ENCODE measurements around the gene PLEKHG7.
"Not testable (repeated sequence)": the region's sequence is repeated elsewhere in the genome, so short reads cannot be mapped to it uniquely, and the experiment has no call there.

PLEKHG7 gene

DNA sequence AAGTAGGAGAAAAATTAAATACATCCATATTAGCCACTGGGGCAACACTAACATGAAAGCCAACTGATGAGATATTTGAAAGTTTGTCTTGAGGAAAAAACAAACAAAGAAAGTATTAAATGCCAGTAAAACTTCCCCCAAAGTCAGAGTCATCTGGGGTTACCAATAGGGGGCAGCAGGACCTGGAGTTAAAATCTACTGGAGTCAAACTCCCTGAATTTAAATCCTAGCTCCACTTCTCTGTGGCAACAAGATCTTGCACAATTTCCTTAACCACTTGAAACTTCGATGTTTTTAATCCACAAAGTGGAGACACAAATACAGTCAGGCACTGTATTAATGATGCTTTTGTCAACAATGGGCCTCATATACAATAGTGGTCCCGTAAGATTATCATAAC is 14.4 kb downstream of the PLEKHG7 start:
- DNase-seq: no peak

DNA sequence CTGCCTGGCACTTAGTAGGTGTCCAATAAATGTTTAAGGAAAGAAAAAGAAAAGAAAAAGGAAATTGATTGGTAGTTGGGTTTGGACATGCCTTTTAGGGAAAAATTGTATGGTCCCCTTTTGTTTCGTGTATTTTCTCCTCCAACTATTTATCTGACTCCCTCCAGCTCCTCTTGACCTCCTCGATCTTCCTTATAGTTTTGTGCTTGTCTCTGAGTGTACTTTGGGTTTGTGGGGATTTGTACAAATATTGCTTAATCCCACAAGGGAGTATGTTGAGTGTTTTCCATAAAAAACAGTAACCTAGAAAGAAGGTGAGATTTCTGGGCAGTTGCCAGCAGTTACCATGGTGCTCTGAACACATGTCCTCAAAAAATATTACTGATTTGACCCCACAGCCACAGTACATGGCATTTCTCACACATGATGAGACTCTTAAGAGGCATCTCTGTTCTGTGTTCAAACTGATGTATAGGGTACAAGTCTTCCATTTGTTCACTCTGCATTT is 15.7 kb downstream of the PLEKHG7 start:
- DNase-seq: no peak

DNA sequence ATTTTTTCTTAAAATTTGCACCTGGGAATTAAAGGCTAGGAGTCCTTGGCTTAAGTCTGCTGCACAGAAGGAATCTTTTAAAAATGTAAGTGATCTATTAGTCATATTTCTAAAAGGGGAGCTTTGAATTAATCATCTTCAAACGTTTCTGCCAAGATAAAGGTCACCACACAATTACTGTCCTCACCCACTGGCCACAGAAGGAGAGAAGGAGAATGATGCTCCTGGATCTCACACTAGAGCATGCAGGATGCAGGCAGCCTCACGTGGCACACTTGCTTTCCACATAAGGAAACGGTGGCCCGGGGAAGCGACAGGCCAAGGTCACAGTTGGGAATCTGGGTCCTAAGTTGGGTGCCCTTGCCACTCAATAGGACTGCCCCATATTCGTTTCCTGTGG is 16.9 kb downstream of the PLEKHG7 start:
- no peak for DNase-seq

DNA sequence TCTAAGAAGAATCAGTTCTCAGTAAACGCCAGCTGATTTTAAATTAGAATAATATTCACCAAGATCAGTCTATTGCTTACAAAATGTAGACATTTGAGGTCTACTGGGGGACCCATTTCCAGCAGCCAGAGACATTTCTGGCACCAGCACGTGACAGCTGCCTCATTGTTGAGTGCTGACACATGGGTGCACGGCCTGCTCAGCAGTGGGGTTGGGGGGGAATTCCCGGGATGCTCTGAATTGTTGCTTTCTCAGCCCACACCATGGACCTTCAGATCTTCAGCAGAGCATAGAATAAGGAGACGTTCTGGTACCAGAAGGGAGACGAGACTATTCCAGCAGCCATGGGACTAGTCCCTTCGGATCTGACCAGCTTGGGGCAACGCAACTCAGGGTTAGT is 18.3 kb downstream of the PLEKHG7 start:
- no peak for DNase-seq

DNA sequence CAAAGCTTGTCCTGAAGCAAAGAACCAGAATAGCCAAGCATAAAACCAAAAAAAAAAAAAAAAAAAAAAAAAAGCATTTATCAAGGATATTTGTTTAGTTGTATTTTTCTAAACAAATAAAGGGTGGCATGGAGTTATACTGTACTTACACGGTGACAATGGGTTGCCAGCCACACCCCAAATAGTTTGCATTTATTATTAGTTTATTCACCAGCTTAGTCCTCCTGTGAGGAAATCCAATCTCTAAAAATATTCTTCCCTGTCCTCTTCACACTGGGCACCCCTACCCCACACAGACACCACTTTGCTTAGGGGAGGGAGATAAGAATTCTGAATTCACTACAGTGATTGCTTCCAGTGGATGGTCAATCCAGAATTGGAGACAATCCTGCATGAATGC is 18.9 kb downstream of the PLEKHG7 start:
- DNase-seq: no peak

DNA sequence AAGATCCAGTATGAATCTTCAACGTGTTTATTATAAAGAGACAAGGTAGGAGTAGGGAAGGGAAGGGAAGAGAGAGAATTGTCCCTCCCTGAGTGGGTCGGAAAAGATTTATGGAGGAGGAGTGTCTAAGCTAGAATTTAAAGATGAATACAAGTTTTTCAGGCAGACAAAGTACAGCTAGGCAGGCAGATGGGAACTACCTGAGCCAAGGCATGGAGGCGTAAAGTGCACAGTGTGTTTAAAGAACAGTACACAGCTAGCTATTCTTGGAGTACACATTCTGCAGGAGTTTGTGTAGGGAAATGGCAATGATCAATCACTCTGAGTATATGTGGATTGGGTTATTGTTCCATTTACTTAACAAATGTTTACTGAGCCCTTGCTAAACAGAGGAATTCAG is 20.1 kb downstream of the PLEKHG7 start:
- no peak for DNase-seq

DNA sequence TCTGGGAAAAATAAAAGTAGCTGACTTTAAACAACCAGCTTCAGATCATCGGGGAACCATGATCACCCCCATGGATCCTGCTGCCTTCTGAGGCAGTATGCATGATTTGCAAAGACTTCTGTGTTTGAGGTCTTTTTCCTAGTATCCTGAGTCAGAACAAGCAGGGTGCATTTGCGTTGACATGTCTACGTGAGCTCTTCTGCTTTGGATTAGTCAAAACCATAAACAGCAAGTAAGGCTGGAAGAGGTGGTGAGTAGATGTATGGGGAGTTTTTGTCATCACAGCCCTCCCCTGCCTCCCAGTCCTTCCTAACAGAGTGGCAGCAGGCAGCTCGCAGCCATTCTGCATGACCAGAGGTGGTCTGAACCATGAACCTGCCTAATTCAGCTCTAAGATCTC is 24.1 kb downstream of the PLEKHG7 start:
- DNase-seq: no peak

DNA sequence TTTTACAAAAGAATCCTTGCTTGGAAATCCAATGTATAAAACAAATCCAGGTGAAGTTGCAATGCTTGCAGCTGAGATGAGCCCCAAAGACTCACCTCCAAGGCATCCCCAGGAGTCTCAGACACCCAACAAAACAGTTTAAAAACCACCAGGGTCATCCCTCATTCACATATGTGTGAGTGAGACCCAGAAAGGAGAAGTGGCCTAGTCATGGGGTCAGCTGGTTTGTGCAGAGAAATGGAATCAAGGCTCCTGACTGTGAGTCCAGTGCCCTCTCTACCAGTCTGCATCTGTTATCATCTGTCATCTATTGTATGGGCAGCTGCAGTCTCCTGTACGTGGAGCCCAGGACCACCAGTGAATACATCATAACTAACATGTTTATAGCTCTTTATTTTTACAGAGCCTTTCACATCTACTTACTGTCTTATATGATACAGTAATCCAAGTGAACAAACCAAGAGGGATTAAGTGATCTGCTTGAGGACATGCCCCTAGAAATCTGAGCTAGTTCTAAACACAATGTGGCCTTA is 27.1 kb downstream of the PLEKHG7 start:
- DNase-seq: no peak

DNA sequence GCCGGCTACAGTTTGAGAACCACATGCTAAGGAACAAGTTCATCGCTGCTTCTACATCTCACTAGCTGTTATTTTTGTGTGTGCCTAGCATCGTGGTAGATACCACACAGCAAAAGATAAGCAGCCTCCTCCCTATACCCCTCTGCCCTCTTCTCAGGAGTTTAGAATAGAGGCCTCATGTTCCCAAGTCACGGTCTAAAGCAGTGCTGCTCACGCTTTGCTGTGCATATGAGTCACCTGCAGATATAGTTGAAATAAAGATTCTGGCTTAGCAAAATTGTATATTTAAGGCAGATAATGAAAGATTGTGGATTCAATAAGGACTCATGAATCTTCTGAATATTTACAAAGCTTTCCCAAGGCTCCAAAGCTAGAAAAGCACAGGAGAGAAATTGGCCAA is 28.0 kb downstream of the PLEKHG7 start:
- no peak for DNase-seq

DNA sequence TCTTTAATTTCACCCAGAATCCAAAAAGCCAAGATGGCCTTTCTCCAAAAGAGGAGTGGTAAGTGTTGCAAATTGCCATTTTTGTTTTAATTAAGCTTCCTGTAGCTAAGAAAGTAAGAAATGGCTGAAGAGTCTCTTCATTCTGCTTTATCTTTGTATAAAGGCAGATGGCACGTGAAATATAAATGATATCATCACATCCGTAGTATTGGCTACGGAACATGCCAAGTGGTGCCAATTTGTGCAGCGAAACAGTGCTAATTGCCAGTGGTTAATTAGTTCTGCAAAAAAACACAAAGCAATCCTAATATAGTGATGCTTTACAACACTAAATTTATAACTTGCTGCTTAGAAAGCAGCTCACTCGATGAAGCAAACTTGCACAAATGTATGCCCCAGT is 29.4 kb downstream of the PLEKHG7 start:
- no peak for DNase-seq

DNA sequence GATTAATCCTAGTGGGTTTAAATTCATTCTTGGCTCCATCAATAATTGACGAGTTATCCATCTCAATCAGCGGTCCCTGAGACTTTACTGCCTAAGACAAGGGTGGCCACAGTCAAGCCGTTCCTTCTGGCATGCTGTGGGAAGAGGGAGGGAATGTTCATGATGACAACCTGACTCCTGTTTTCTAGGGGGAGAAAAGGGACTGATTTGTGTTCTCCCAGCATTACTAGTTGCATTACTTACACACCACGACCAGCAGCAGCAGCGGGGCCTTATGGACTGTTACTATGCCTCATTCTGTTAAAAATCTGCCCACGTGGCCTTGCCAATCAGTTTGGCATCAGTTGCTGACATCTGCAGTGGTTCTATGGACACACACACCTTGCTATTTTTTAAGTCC is 29.9 kb downstream of the PLEKHG7 start:
- no peak for DNase-seq

DNA sequence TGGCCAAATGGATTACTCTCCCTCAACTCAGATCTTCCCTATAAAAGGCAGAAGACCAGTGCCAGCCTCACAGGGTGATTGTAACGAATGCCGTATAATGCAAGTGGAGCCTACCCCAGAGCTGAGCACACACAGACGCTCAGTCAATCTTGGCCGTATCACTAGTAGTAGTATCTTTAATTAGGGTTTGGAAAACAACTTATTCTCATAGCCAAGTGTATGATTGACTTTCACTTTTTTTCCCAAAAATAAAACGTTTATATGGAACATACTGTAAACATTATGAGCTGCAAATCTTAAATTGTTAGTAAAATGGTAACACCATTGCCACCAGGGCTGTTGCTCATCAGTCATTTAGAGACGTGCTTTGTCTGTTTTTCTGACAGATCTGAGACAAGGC is 30.4 kb downstream of the PLEKHG7 start:
- no peak for DNase-seq

DNA sequence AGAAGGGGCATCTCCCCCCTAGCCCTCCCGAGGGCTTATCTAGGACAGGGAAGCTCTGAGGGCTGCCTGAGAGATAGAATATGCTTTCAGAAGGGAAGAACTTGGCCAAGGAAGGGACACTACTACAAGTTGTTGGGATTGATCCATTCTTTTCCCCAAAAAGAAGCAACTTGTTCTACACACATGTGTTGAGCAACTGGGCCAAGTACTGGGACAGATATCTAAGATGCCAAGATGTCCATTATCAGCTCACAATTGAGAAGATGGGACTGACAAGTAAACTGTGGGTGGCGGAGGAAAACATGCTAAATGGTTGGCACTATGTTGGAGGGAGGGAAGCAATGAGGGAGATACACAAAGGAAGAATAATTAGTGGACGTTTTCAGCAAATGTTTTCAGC is 30.9 kb downstream of the PLEKHG7 start:
- no peak for DNase-seq

DNA sequence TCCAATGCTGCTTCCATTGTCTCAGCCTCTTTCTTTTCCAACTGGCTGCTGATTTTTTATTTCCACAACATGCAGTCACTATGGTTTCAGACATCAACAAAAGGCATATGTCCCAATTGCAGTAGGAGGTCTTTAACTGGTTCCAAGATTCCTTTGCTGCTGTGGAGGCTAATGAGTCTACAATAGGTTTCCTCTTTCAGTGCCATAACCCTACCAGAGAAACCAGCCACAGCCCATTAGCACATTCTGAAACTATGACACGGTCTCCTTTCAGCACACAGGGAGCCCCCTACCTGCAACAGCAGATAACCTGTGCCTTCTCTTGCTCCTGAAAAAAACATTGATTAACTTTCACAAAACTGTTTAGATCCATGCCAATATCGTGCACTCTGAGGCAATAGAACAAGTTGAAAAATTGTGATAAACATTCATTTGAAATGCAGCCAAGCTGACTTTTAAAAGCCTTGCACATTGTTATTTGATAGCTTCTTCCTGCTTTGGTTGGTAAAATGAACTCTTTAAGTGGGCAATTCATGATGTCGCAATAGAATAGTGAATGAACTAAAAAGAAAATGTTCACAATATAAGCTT is 32.4 kb downstream of the PLEKHG7 start:
- no peak for DNase-seq

DNA sequence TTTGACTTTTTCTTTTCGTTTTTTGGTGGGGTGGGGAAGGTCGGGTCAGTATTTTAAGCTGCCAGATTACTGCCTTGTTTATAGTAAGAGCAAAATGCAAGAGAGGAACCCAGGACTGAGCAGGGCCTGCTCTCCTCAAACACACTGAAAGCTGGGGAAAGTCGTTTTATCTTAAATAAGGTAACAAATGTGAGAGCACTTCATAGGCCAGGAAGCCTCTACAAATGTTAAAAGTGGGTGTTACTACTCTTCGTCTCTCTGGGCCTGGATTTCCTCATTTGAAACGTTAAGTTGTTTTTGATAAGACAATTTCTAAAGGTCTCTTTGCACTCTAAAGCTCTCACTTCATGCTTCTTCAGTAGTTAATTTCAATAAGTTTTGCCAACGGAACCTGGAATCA is 33.8 kb downstream of the PLEKHG7 start:
- DNase-seq: no peak

DNA sequence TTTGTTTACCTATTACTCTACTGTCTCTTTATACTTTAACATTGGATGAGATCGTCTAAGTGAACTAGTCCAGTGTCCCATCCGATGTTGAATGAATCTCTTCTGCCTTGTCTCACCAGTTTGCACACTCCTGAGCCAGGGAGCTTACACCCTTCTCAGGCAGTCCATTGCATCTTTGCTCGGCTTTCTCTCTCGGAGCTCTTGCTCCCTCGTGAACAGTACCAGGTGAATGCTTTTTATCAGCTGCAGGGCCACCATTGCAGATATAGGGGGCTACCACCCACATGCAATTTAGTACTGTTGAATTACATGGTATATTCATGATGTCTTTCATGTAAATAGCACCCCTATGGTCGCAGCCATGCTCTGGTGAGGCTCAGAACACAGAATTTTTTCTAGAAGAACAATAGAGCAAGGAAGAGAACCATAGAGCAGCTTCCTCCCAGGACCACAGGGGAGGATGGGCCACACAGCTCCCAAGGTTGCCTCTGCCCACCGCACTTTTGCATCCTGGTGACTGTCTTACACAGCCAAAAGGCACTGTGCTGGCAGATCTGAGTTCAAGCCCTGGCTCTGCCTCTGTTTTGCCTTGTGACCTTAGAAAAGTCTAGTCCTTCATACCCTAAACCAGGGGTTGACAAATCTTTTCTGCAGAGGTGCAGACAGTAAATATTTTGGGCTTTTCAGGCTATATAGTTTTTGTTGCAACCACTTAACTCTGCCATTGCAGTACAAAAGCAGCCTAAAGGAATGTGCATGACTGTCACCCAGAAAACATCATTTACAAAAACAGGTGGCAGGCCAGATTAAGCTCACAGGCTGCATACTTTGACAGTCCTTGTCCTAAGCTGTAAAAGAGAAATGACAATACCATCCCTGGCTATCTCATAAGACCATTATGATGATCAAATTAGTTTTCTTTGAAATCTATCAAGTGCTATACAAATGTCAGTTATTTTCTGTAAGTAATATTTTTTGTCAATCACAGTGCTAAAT is 35.4 kb downstream of the PLEKHG7 start:
- no peak for DNase-seq

DNA sequence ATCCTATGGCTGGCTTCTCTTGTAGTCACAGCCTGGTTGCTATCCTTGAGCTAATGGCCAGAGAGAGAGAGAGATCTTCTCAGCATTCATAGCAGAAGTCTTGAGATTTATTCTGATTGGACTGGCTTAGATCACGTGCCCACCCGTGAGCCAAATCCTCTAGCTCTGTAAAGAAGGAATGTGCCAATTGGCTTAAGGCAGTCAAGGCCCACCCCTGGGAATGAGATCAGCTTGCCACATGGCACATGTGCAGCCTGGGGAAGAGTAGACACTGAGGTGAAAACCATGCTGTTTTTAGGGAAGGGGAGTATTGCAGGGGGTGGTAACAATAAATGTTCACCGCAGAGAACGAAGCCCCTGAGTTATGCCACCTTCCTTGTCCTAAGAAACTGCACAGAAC is 36.3 kb downstream of the PLEKHG7 start:
- no peak for DNase-seq

DNA sequence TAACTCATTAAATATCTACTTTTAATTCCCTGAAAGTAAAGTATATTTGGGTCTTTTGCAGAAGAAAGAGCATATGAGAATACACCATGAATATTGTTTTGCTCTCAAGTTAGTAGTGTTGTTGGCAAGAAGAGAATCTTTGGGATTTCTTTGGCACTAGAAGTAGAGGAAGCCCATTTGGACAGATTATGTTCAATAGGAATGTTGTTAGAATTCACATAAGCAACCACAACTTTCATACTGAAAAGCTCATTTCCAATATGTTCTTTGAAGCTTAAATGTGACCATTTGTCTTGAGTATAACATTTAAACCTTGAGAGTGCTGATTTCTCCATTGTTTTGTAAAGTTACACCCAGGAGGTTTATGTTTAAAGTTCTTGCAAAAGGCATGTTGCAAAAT is 37.6 kb downstream of the PLEKHG7 start:
- DNase-seq: no peak

DNA sequence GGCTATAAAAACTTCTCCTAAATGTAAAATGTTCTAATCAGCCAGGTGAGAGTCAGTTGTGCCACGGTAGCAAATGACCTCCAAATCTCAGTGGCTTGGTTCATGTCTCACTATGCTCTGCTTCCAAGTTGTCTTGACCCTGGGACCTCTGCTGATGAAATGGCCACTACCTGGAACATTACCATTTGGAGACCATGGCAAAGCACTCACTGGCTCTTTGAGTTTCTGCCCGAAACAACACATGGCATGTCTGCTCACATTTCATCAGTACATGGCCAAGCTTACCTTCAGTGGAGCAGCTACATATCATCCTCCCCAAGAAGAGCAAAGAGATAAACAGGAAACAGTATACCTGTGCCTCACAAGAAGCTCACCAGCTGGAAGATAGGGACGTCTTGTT is 40.2 kb downstream of the PLEKHG7 start:
- DNase-seq: no peak

DNA sequence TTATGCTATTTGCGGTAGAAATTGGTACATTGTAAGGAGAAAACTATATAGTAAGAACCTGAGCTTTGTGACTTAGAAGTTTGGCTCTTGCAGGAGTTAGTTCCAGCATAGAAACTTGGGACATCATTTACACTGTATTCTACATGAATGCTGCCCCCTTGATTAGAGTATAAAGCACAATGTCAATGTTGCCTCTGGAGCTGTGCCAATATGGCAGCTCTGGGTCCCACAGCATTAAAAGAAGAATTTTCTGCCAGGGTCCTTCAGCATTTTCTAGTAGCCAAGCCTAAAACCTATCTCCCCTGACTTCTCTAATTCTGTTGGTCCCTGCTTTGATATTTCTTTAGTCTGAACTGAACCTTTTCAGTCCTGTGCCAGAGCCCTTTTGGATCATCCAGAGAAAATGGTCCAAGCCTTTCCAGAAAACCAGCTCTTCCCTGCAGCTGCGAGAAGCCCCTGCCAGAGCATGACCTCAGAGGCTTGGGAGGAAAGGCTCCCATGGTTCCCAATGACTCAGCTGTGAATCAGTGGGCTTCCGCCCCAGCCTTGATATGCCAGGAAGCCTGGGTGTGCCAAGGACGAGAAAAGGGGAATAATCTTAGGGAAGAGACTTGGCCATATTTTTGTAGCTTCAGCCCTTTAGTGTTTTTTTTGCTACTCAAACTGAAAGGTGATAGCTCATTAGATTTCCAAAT is 43.2 kb downstream of the PLEKHG7 start:
- no peak for DNase-seq

DNA sequence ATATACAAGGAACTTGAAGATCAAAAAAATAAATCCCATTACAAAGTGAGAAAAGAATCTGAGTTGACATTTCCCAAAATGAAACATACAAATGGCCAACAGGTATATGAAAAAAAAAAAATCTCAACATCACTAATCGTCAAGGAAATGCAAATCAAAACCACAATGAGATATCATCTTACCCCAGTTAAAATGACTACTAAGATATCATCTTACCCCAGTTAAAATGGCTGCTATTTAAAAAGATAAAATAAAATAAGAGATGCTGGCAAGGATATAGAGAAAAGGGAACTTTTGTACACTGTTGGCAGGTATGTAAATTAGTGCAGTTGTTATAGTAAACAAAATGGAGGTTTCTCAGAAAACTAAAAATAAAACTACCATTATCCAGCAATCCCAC is 44.4 kb downstream of the PLEKHG7 start:
- no peak for DNase-seq

DNA sequence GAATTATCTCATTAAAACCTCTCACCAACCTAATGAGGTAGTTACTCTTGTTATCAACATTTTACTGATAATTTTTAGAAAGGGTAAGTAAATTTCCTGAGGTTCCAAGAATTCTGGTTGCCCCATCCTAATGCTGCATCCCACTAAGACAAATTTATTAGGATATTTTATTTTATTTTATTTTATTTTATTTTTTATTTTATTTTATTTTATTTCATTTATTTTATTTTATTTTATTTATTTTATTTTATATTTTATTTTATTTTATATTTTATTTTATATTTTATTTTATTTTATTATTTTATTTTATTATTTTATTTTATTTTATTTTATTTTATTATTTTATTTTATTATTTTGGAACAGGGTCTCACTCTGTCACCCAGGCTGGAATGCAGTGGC is 46.9 kb downstream of the PLEKHG7 start:
- not testable (repeated sequence) for DNase-seq

Data from CD4-positive, alpha-beta T cell treated with Interferon alpha-2 for 1 hour (primary cell).